ENCODE data around the gene PRKX.
"Not testable (repeated sequence)": the region's sequence is repeated elsewhere in the genome, so short reads cannot be mapped to it uniquely, and the experiment has no call there.

PRKX gene

GRCh38 chrX:3577551-3577950 is 135.9 kb downstream of the PRKX start:
- no peak for DNase-seq (ENCODE audit: low spot score)

GRCh38 chrX:3576886-3577501 is 136.5 kb downstream of the PRKX start:
- DNase-seq (ENCODE audit: low spot score): peak; percentile 21

GRCh38 chrX:3567686-3568085 is 145.8 kb downstream of the PRKX start:
- DNase-seq (ENCODE audit: low spot score): no peak

GRCh38 chrX:3563451-3563850 is 150.0 kb downstream of the PRKX start:
- DNase-seq (ENCODE audit: low spot score): no peak

GRCh38 chrX:3560010-3560409 is 153.4 kb downstream of the PRKX start:
- DNase-seq (ENCODE audit: low spot score): not testable (repeated sequence)

Data from AG20443 (cell line).